CD4-positive, alpha-beta memory T cell (primary cell): ENCODE data around the gene SRSF3. TPM values are rescaled to one million over a fixed set of nuclear protein-coding genes. Genes with fewer than 3 reads are reported as not detected.
"Not testable (repeated sequence)": the region's sequence is repeated elsewhere in the genome, so short reads cannot be mapped to it uniquely, and the experiment has no call there.

Source experiments
- CTCF ChIA-PET: fragments of 350-600 bp; sonication (Branson Sonifier 250); formaldehyde crosslinking; loops from one replicate; lab custom pipeline; 2021; ENCODE audit warnings: inconsistent platforms; ENCODE audit not compliant: partially characterized antibody; lab: Charles Lee
- POLR2A ChIA-PET: fragments of 350-600 bp; sonication (Branson Sonifier 250); formaldehyde crosslinking; loops from one replicate; lab custom pipeline; 2021; ENCODE audit not compliant: partially characterized antibody; lab: Charles Lee
- DNase-seq, 5 donors: peaks; one replicate each; pipeline versions ENCODE4 v3.0.0 to v3.0.0-alpha.2; 2020 to 2022; ENCODE audit warnings: mixed read lengths in 1 of 5
- H3K27ac ChIP-seq: one replicate; pipeline ENCODE4 v1.7.0; 2013; ENCODE audit warnings: low read depth, low read length
- H3K27me3 ChIP-seq: 2 replicates; pipeline ENCODE4 v1.7.0; 2013; ENCODE audit warnings: mild to moderate bottlenecking, low read length, moderate library complexity; ENCODE audit not compliant: insufficient read depth
- H3K36me3 ChIP-seq: 2 replicates; pipeline ENCODE4 v1.7.0; 2013; ENCODE audit warnings: mild to moderate bottlenecking, low read length, moderate library complexity; ENCODE audit not compliant: insufficient read depth
- H3K4me1 ChIP-seq: 2 replicates; pipeline ENCODE4 v1.7.0; 2013; ENCODE audit warnings: mild to moderate bottlenecking, low read length, moderate library complexity; ENCODE audit not compliant: insufficient read depth
- H3K4me3 ChIP-seq, 2 donors: one replicate each; pipeline ENCODE4 v1.7.0; 2013; ENCODE audit warnings: low read length in 2 of 2, mild to moderate bottlenecking in 1 of 2
- H3K9me3 ChIP-seq, 2 donors: one replicate each; pipeline ENCODE4 v1.7.0; 2013; ENCODE audit warnings: low read length in 2 of 2, control low read depth in 1 of 2; ENCODE audit not compliant: control insufficient read depth in 1 of 2
- H3K27ac Mint-ChIP-seq, 7 donors: one replicate each; pipeline ENCODE4 v1.8.0; 2020 to 2021; ENCODE audit warnings: mixed read lengths in 7 of 7, mild to moderate bottlenecking in 6 of 7, inconsistent platforms in 3 of 7, moderate library complexity in 3 of 7
- H3K27me3 Mint-ChIP-seq, 2 donors: one replicate each; pipeline ENCODE4 v1.8.0; 2020 to 2021; ENCODE audit warnings: mixed read lengths in 2 of 2
- H3K36me3 Mint-ChIP-seq, 2 donors: one replicate each; pipeline ENCODE4 v1.8.0; 2020 to 2021; ENCODE audit warnings: mixed read lengths in 2 of 2, inconsistent platforms in 1 of 2, mild to moderate bottlenecking in 1 of 2
- H3K4me1 Mint-ChIP-seq, 4 donors: one replicate each; pipeline ENCODE4 v1.8.0; 2020 to 2021; ENCODE audit warnings: mixed read lengths in 4 of 4, mild to moderate bottlenecking in 1 of 4
- H3K4me3 Mint-ChIP-seq, 8 donors: one replicate each; pipeline ENCODE4 v1.8.0; 2020 to 2021; ENCODE audit warnings: mixed read lengths in 8 of 8, mild to moderate bottlenecking in 7 of 8, moderate library complexity in 6 of 8, inconsistent platforms in 3 of 8
- H3K9me3 Mint-ChIP-seq, 8 donors: one replicate each; pipeline ENCODE4 v1.8.0; 2020 to 2021; ENCODE audit warnings: mixed read lengths in 8 of 8, mild to moderate bottlenecking in 5 of 8, inconsistent platforms in 3 of 8, moderate library complexity in 1 of 8
- intact Hi-C: fragments of 100-400 bp; cut with micrococcal nuclease; formaldehyde crosslinking; loops from one replicate; pipeline ENCODE4 v1.15.1; 2023
- polyA plus RNA-seq, 2 donors: library from polyadenylated mRNA; unstranded; fragments of 300-500 nt; fragmentation: Illumina TruSeq; gene quantifications; one replicate each; pipeline ENCODE4 v1.2.3, GENCODE V29; 2021
- total RNA-seq, 2 experiments: library from RNA; stranded (reverse); gene quantifications; one replicate each; pipeline ENCODE4 v1.2.3, GENCODE V29; 2021

The SRSF3 gene
- total and polyA plus RNA-seq, 4 experiments from 2014 or later, result 293 to 350 (median 333) TPM

- Histone ChIP-seq H3K4me1 (peaks cover 83% of the 10 kb centered on the region), H3K36me3 (peaks cover 68% of the 10 kb centered on the region), H3K27ac (peak overlapping the region; percentile 0)
- H3K9me3 ChIP-seq, H3K27me3 Mint-ChIP-seq, DNase-seq, H3K27me3 ChIP-seq, H3K9me3 Mint-ChIP-seq, intact Hi-C loops, H3K4me3 ChIP-seq: not testable (repeated sequence)
- Mint-ChIP-seq H3K4me1 (peaks cover 51 to 79% (median 66%) of the 10 kb centered on the region in 4 donors), H3K4me3 (peak overlapping the region in 2 of 8 donors; percentile 39 to 52), H3K27ac (peak overlapping the region; percentile 48 to 97 (median 78)), H3K36me3 (peaks cover 67 to 88% of the 10 kb centered on the region in 2 donors)
- CTCF ChIA-PET, result interaction anchor here (1.0 to 3.0 kb wide), 5 partner anchors 8 to 73 kb away, joined by 3 to 21 read pairs (median 4); no protein-coding TSS in a partner anchor
- POLR2A ChIA-PET, result interaction anchor here (0.8 to 8.9 kb wide), 7 partner anchors 8 to 162 kb away, joined by 3 to 148 read pairs (median 4); partner anchors contain the start of genes CDKN1A and SRSF3
Measured at GRCh38 chr6:36607305-36607682, 13.1 kb downstream of the SRSF3 start.

- ChIA-PET CTCF (interaction anchor here (1.0 to 3.0 kb wide), 7 partner anchors 7 to 151 kb away, joined by 3 to 21 read pairs (median 4); no protein-coding TSS in a partner anchor), POLR2A (interaction anchor here (0.9 to 8.9 kb wide), 9 partner anchors 11 to 162 kb away, joined by 3 to 148 read pairs (median 3); partner anchors contain the start of genes CDKN1A and SRSF3)
- Histone ChIP-seq H3K4me1 (peaks cover 78% of the 10 kb centered on the region), H3K9me3 (no peaks in the 10 kb centered on the region), H3K4me3 (no peak overlapping the region), H3K27me3 (no peaks in the 10 kb centered on the region), H3K27ac (peak overlapping the region; percentile 0), H3K36me3 (peaks cover 63% of the 10 kb centered on the region)
- Mint-ChIP-seq H3K36me3 (peaks cover 64 to 85% of the 10 kb centered on the region in 2 donors), H3K27me3 (no peaks in the 10 kb centered on the region), H3K4me1 (peaks cover 48 to 74% (median 63%) of the 10 kb centered on the region in 4 donors), H3K9me3 (no peaks in the 10 kb centered on the region), H3K4me3 (peak overlapping the region in 3 of 8 donors; percentile 39 to 52 (median 46)), H3K27ac (peak overlapping the region; percentile 48 to 97 (median 78))
- intact Hi-C loops, result no loop called here
- peak in 1 of 5 donors; percentile 5 for DNase-seq
Measured at GRCh38 chr6:36607683-36608386, 13.7 kb downstream of the SRSF3 start.

- no peaks in the 10 kb centered on the region for H3K9me3 ChIP-seq
- intact Hi-C loops, result no loop called here
- Mint-ChIP-seq H3K4me3 (peak overlapping the region in 1 of 8 donors; percentile 27), H3K9me3 (no peaks in the 10 kb centered on the region), H3K4me1 (peaks cover 42 to 69% (median 53%) of the 10 kb centered on the region in 4 donors), H3K36me3 (peaks cover 62 to 81% of the 10 kb centered on the region in 2 donors), H3K27ac (peak overlapping the region; percentile 60 to 97 (median 82)), H3K27me3 (no peaks in the 10 kb centered on the region)
- no peak for DNase-seq
- no peaks in the 10 kb centered on the region for H3K27me3 ChIP-seq
- CTCF ChIA-PET, result interaction anchor here (1.1 to 1.9 kb wide), 6 partner anchors 10 to 186 kb away, joined by 3 to 5 read pairs (median 4); no protein-coding TSS in a partner anchor
- H3K36me3 ChIP-seq, result peaks cover 52% of the 10 kb centered on the region
- H3K27ac ChIP-seq, result no peak overlapping the region
- H3K4me3 ChIP-seq, result no peak overlapping the region
- POLR2A ChIA-PET, result interaction anchor here (0.6 to 8.9 kb wide), 9 partner anchors 12 to 562 kb away, joined by 3 to 148 read pairs (median 3); partner anchors contain the start of genes CDKN1A and SRSF3
- peaks cover 66% of the 10 kb centered on the region for H3K4me1 ChIP-seq
Measured at GRCh38 chr6:36608788-36609563, 14.8 kb downstream of the SRSF3 start.

- no peak overlapping the region for H3K4me3 ChIP-seq
- Mint-ChIP-seq H3K4me3 (peak overlapping the region in 2 of 8 donors; percentile 24 to 35), H3K27ac (peak overlapping the region in 6 of 7 donors; percentile 48 to 97 (median 74)), H3K9me3 (no peaks in the 10 kb centered on the region), H3K36me3 (peaks cover 55 to 78% of the 10 kb centered on the region in 2 donors), H3K4me1 (peaks cover 36 to 63% (median 47%) of the 10 kb centered on the region in 4 donors), H3K27me3 (no peaks in the 10 kb centered on the region)
- H3K36me3 ChIP-seq, result peaks cover 46% of the 10 kb centered on the region
- H3K27me3 ChIP-seq, result no peaks in the 10 kb centered on the region
- H3K27ac ChIP-seq, result no peak overlapping the region
- POLR2A ChIA-PET, result interaction anchor here (0.6 to 8.9 kb wide), 4 partner anchors 13 to 562 kb away, joined by 3 to 148 read pairs (median 3); partner anchors contain the start of gene SRSF3
- H3K9me3 ChIP-seq, result no peaks in the 10 kb centered on the region
- no peak for DNase-seq
- intact Hi-C loops, result no loop called here
- CTCF ChIA-PET, result interaction anchor here (0.7 to 1.5 kb wide), 7 partner anchors 12 to 186 kb away, joined by 3 to 4 read pairs (median 3); partner anchors contain the start of gene CDKN1A
- H3K4me1 ChIP-seq, result peaks cover 60% of the 10 kb centered on the region
Measured at GRCh38 chr6:36609582-36609981, 15.4 kb downstream of the SRSF3 start.

GRCh38 chr6:36610041-36610955 lies 16.1 kb downstream of the SRSF3 start:
- Histone ChIP-seq H3K9me3 (no peaks in the 10 kb centered on the region), H3K4me3 (no peak overlapping the region), H3K27ac (peak overlapping the region; percentile 5), H3K27me3 (no peaks in the 10 kb centered on the region), H3K36me3 (peaks cover 40% of the 10 kb centered on the region), H3K4me1 (peaks cover 53% of the 10 kb centered on the region)
- peak overlapping the region; percentile 34 to 97 (median 82) for H3K27ac Mint-ChIP-seq
- intact Hi-C loops, result no loop called here
- POLR2A ChIA-PET, result interaction anchor here (0.6 to 8.9 kb wide), 3 partner anchors 13 to 563 kb away, joined by 3 to 148 read pairs (median 3); partner anchors contain the start of gene SRSF3
- DNase-seq, result no peak
- no peaks in the 10 kb centered on the region for H3K9me3 Mint-ChIP-seq
- peaks cover 52 to 77% of the 10 kb centered on the region in 2 donors for H3K36me3 Mint-ChIP-seq
- H3K4me1 Mint-ChIP-seq, result peaks cover 33 to 61% (median 44%) of the 10 kb centered on the region in 4 donors
- H3K4me3 Mint-ChIP-seq, result peak overlapping the region in 2 of 8 donors; percentile 24 to 32
- CTCF ChIA-PET, result interaction anchor here (0.7 to 1.6 kb wide), 8 partner anchors 12 to 239 kb away, joined by 3 to 5 read pairs (median 3); partner anchors contain the start of gene CDKN1A
- no peaks in the 10 kb centered on the region for H3K27me3 Mint-ChIP-seq

GRCh38 chr6:36610956-36611336 lies 16.8 kb downstream of the SRSF3 start:
- ChIA-PET CTCF (interaction anchor here (1.3 to 1.6 kb wide), 3 partner anchors 13 to 238 kb away, joined by 3 to 5 read pairs (median 3); no protein-coding TSS in a partner anchor), POLR2A (interaction anchor here (1.0 to 8.9 kb wide), 3 partner anchors 8 to 90 kb away, joined by 3 to 148 read pairs (median 7); partner anchors contain the start of gene SRSF3)
- Mint-ChIP-seq H3K36me3 (peaks cover 47 to 72% of the 10 kb centered on the region in 2 donors), H3K27me3 (no peaks in the 10 kb centered on the region), H3K4me1 (peaks cover 29 to 58% (median 39%) of the 10 kb centered on the region in 4 donors), H3K27ac (peak overlapping the region; percentile 5 to 86 (median 72)), H3K4me3 (peak overlapping the region in 1 of 8 donors; percentile 32), H3K9me3 (no peaks in the 10 kb centered on the region)
- Histone ChIP-seq H3K27me3 (no peaks in the 10 kb centered on the region), H3K9me3 (no peaks in the 10 kb centered on the region), H3K27ac (peak overlapping the region; percentile 5), H3K4me3 (no peak overlapping the region), H3K4me1 (peaks cover 47% of the 10 kb centered on the region), H3K36me3 (peaks cover 34% of the 10 kb centered on the region)
- DNase-seq, result no peak
- intact Hi-C loops, result no loop called here
